GM12892 (cell line): ENCODE measurements around the gene FAM43A.

Source experiments
- DNase-seq: peaks from one replicate; pipeline ENCODE4 v3.0.0; 2011; ENCODE audit not compliant: insufficient read length
- FAIRE-seq: peaks from 2 replicates; lab custom pipeline; 2011; peaks lifted over from hg19 to GRCh38; lab: Jason Lieb, UNC
- POLR2A ChIP-seq: IDR thresholded peaks from 2 replicates; pipeline ENCODE4 v1.6.1; 2011; ENCODE audit warnings: low read depth, low read length, control low read depth
- POLR2AphosphoS5 ChIP-seq: IDR thresholded peaks from 2 replicates; pipeline ENCODE4 v1.6.1; 2011; ENCODE audit warnings: low read depth, low read length, control low read depth
- TAF1 ChIP-seq: IDR thresholded peaks from 2 replicates; pipeline ENCODE4 v1.6.1; 2011; ENCODE audit warnings: low read depth, mild to moderate bottlenecking, control low read depth, low read length, borderline replicate concordance

Gene FAM43A

GRCh38 chr3:194682189-194682693, 3.4 kb upstream of the FAM43A start:
- DNase-seq: no peak

GRCh38 chr3:194682694-194683310, 2.9 kb upstream of the FAM43A start:
- FAIRE-seq (peak; percentile 97), DNase-seq (peak; percentile 50)
- TF ChIP-seq POLR2A: no peak
- TF ChIP-seq POLR2AphosphoS5: no peak
- no peak for TF ChIP-seq TAF1

More at GRCh38 chr3:194682189-194682693, 3.4 kb upstream of the FAM43A start:
- no peak for TF ChIP-seq POLR2AphosphoS5
- TF ChIP-seq TAF1: no peak
- no peak for TF ChIP-seq POLR2A
- FAIRE-seq: no peak

DNA sequence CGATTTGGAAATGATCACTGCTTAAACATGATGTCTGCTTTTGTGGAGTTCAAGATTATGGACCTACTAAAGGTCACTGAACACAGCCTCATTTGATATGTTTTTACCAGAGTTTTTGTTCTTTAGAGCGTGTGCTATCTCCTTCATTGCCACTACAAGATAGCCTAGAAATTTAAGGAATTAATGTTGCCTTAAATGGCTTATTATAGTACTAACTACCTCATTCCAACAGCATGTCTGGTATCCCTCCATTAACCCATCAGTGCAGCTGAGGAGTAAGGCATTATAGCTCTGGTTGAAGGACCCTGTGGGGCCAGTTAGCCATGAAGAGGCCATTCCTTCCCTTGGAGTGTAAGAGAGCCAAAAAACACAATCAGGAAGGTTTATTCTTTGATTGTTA, 2.3 kb upstream of the FAM43A start:
- DNase-seq (no peak), FAIRE-seq (no peak)
- TF ChIP-seq POLR2A (no peak), POLR2AphosphoS5 (no peak), TAF1 (no peak)

- TF ChIP-seq POLR2AphosphoS5: no peak
- TF ChIP-seq TAF1: no peak
- no peak for TF ChIP-seq POLR2A
- FAIRE-seq (peak; percentile 81), DNase-seq (no peak)
These were observed 492 bp upstream of the FAM43A start for GRCh38 chr3:194685065-194685717.

DNA sequence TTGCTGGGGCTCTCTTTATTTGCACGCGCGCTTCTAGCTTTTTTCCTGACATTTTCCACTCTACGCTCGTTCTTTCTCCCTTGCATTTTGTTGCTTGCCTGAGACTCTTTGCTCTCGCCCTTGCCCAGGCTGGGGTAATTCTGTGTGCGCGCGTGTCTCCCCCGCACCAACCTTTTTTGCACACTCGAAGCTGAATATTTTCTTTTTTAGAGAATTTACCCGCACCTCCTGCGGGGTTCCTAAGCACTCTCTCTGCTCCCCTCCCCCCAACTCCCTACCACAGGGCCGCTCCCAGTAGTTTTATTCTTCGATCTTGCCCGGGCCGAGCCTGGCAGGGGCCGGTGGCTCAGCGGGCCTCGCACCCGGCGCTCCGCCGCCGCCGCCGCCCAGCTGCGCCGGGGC, 732 bp downstream of the FAM43A start:
- no peak for TF ChIP-seq TAF1
- no peak for TF ChIP-seq POLR2AphosphoS5
- TF ChIP-seq POLR2A: no peak
- no peak for FAIRE-seq
- no peak for DNase-seq

- DNase-seq: peak; percentile 22
- no peak for TF ChIP-seq TAF1
- no peak for TF ChIP-seq POLR2A
- TF ChIP-seq POLR2AphosphoS5: no peak
These were observed 1.3 kb downstream of the FAM43A start for GRCh38 chr3:194686816-194687637.

DNA sequence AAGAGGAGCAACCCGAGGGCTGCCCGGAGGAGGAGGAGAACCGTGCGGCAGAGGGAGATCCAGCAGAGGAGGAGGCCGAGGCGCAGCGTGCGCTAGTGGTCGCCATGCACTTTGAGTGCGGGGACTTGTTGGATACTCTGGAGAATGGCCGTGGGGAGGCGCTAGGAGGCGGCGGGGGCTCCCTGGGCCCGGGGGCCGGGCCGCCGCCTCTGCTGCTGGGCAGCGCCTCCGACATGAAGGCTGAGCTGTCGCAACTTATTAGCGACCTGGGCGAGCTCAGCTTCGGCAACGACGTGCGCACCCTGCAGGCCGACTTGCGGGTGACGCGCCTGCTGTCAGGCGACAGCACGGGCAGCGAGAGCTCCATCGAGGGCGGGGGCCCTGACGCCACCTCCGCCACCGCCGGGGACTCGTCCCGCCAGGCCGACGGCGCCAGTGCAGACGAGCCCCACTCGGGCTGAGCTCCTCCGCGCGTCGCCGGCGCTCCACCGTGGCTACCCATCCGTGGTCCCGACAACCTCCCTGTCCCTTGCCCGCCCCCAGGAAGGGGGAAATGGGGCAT, 2.0 kb downstream of the FAM43A start:
- peak; percentile 61 for DNase-seq
- FAIRE-seq: peak; percentile 91

More at GRCh38 chr3:194686816-194687637, 1.3 kb downstream of the FAM43A start:
- no peak for FAIRE-seq

DNA sequence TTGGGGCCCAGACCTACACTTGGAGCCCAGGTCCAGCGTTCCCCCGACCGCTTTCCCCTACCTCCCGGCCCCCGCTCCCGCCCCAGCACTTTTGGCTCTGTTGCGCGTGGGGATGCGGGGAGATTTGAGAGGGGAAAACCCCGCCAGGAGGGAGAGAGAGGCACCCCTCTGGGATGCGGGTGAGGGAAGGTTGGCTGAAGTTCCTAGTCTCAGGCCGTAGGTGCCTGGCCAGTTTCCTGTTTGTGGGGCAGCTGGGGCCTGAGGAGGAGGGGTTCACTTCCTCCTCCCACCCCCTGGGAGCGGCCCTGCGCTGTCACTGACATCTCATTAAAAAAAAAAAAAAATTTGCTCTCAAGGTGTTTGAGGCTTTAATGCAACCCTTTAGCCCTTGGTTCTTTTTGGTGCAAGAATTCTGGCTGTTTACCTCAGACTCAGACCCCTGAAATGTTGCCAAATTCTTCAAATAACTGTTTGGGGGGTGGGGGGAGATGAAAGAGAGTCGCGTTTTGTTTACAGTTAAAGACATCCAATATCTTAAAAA, 2.6 kb downstream of the FAM43A start:
- FAIRE-seq (no peak), DNase-seq (peak; percentile 48)
- no peak for TF ChIP-seq POLR2AphosphoS5
- no peak for TF ChIP-seq TAF1
- TF ChIP-seq POLR2A: no peak

More for the DNA sequence above, 2.0 kb downstream of the FAM43A start:
- TF ChIP-seq TAF1 (no peak), POLR2AphosphoS5 (no peak), POLR2A (no peak)

GRCh38 chr3:194688946-194689345, 3.3 kb downstream of the FAM43A start:
- TF ChIP-seq POLR2A (no peak), TAF1 (no peak), POLR2AphosphoS5 (no peak)
- FAIRE-seq (no peak), DNase-seq (no peak)

- no peak for FAIRE-seq
- no peak for TF ChIP-seq POLR2A
- no peak for TF ChIP-seq POLR2AphosphoS5
- no peak for TF ChIP-seq TAF1
- DNase-seq: no peak
These were observed 3.8 kb downstream of the FAM43A start for GRCh38 chr3:194689493-194689944.
